HG03432 (cell line): ENCODE measurements around the gene AQP12B.

Source experiments
- ATAC-seq: cut with Tn5 transposase; IDR thresholded peaks from one replicate; pipeline ENCODE4 v1.9.1; 2021; ENCODE audit warnings: mild to moderate bottlenecking, moderate library complexity; ENCODE audit not compliant: unreplicated experiment

Gene AQP12B

DNA sequence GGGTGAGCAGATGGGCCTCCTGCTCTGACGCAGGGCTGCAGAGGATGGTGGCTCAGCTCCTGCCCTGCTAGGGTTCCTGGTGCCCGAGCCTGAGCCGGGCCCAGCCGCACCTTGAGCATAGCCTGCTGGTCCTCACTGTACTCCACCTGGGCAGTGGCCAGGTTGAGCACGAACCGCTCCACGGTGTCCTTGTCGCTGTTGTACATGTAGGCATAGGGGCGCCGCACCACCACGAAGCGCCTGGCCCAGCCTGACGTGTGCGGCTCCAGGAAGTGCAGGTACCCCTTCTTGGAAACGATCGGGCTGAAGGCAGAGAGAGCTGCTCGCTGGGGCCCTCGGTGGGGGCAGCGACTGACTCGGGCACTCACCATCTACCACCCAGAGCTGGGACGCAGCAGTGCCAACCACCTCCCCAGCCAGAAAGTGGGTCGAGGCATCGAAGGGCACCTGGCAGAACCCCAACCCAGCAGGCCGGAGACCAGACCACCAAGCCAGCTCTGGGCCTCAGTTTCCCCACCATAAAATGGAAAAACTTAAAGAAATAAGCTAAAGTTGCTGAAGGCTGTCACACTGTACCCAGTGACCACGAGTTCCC lies 36.3 kb upstream of the AQP12B start:
- no peak for ATAC-seq

DNA sequence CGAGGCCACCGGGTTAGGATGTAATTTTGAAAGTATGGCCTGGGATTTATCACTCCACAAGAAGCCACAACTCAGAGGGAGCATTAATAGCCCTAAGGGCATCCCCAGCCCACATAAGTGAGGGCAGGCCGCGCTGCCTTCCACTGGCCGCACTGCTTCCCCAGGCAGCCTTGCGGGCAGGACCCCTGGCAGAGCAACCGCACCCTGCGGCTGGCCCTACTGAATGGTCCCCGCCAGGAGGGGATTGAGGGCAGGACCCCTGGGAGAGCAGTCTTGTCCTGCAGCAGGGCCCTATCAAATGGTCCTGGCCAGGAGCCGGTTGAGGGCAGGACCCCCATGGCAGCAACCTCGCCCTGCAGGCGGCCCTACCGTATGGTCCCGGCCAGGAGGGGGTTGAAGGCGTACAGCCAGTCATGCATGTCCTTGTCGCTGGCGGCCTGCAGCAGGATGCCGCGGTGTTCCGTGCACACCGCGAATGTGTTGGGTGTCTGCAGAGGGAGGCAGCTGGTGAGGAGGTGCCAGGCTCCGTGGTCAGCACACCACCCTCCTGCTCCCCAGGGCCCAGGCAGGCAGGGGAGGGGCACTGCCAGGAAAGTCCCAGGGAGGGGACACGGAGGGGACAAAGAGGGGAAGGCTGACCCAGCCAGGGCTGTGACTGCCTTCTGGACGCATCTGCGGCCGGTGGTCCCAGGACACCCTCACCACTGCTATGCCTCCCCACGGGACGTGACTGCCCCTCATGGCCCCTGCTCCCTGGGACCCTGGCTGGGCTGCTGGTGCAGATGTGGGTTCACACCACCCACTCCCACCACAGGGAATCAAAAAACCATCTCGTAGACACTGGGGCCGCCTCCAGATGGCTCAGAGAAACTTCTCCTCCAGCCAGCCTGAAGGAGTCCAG lies 35.2 kb upstream of the AQP12B start:
- no peak for ATAC-seq

DNA sequence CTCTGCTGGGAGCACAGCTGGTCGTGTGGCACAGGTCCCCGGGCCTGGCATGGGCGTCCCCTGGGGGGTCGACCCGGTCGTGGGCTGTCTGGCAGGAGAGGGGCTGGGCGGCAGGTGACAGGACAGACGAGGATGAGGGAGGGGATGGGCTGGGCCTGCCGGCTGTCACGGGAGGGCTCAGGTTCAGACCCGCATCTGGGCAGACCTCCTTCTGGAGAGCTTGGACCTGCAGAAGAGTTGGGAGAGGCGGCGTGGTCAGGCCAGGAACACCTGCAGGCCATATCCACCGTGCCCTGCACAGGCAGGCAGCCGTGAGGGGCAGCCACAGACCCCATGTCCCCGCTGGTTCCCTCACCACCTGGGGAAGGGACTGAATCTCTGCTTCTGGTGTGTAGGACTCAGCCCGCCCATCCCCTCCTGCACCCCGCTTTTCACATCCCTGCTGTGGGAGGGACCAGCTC lies 34.5 kb upstream of the AQP12B start:
- ATAC-seq: no peak

DNA sequence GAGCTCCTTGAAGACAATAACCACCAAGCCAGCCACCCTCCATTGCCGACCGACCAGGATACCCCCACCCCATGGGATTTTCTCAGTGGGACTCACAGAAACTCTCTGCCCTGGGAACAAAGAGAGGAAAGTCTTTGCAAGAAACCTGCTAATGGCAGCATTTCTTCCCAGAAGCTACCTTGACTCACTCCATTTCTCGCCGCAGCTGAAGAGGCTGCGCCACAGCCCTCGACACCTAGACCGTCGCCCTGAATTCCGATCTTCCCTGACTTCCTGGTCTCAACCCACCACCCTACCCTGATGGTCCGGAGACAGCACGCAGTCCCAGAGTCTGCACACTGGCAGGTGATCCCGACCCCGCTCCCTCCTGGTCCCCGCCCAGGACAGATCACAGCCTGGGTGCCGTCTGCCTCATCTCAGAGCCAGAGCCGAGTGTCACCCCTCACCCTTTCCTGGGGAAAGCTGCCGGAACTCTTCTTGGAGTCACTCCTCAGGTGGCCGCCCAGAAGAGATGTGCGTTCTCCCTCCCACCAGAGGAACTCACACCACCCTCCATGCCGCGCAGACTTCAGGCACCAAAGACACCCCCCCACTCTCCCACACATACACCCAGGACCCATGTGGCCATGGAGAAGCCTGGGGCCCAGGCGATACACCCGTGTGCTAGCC lies 33.6 kb upstream of the AQP12B start:
- ATAC-seq: no peak

DNA sequence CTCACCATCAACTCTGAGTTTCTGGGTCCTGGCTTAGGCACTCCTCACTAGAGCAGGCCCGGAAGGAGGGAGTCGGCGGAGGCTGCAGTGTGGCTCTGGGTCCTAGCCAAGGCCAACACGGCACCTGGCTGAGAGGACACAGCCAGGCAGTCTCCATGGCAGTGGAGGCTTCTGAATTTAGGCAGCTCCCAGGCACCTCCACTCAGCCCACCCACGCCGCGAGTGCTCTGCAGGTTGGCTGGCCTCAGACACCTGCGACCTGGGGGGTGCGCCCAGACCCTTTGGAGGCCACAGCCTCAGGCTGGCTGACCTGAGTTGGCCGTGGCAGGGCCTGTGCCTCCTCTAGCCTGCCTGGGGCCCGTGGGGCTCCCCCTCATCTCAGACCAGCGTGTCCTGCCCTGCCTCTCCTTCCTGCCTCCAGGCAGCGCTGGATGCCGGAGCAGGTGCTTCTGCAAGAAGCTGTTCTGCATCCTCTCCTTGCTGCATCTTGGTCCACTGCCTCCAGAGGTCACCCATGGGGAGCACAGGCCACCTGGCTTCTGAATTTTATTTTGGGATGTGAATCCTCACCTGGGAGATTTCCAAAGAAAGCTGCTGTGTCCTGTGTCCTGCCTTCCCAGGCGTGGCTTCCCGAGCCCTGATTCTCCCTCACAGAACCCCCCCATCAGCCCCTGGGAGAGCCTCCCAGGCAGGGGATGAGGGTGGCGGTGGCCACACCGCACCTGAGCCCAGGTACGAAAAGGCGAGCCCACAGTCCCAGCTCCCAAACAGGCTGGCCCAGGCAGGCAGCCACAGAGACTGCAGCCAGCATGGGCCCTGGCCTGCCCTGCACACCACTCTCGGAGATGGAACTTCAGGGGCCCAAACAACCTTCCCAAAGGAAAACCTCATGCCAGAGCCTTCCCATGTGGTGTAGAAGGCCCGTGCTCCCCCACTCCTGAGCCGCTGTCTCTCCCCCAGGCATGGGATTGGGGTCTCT lies 32.4 kb upstream of the AQP12B start:
- ATAC-seq: no peak

DNA sequence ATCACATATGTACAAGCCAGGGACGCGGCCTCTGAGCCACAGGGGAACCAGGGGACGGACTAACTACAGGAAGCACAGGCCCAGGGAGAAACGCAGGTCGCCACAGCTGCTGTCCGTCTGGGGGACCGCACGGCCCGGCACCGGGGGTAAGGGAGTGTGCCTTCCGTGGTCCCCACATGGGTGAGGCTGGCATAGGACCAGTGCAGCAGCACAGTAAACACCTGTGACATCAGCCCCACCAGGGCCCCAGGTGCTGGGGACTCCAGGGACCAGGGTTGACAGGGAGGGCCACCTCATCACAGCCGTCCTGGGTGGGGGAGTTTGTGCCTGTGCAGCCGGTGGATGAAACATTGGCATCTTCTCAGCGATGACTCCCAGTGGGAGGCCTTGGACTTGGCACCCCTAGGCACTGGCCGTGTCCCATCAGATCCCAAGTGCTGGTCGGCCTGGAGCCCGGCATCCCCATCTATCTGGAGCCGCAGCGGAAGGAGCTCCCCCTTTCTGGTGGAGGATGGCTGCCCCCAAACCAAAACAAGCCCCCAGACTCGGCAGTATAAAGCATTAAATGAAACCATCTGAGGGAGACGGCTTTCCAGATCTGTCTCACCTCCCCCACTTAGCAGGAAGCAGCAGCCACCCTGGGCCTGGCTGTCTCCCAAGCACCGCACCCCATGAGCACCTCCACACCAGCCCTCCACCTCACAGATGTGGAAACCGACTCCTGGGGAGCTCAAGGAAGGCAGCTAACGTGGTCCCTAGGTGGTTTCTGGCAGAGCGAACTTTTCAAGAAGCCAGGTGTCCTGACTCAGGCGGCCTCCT lies 31.5 kb upstream of the AQP12B start:
- ATAC-seq: no peak

DNA sequence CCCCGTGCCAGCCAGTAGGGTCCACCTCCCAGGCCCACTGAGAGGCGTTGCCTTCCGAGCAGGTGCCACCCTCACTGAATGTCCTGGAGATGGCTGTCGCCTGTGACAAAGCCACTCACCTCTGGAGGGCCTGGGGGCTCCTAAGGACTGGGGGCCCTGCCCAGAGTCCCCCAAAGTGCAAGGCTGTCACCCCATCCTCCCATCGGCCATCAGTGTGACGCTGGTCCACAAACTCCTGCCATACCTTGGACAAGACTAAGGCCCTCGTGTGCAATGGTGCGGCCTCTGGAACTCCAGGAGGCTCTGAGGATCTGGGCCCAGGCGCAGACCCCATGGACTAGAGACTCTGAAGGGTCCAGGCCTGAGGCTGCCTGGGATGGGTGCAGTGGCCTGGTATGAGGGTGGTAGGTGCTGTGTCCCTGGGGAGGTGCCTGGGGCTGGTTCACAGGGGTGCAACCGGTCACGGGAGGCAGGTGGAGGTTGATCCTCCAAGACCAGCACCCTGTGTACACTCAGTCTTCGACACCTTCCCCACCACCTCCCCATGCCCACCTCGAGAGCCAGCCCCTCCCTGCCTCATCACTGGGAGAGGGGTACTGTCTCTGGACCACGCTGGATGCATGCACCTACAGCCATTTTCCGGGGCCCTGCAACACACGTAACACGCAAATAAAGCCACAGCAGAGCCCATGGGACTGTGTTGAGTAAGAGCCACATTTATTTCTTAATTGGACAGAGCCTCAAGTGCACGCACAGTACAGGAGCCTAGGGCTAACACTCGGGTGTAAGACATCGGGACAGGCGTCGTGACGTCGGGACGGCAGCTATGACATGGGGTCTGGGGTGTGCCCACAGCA lies 30.6 kb upstream of the AQP12B start:
- ATAC-seq: no peak

DNA sequence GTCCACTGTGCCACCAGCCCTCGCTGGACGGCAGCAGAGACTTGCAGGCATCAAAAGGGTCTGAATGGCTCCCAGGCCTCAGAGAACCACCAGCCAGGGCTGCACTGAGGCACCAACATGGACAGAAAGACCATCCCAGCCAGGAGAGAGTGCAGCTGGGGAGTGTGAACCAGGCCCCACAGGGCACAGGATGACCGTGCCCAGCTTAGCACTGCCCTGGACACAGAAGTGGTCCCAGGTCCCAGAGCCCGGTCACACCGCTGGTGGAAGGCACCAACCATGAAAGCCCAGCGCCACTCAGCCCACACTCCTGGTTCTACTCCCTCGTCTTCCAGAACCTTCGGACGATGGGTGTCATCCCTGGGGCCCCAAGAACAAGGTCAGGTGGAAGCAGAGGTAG lies 29.4 kb upstream of the AQP12B start:
- ATAC-seq: no peak

DNA sequence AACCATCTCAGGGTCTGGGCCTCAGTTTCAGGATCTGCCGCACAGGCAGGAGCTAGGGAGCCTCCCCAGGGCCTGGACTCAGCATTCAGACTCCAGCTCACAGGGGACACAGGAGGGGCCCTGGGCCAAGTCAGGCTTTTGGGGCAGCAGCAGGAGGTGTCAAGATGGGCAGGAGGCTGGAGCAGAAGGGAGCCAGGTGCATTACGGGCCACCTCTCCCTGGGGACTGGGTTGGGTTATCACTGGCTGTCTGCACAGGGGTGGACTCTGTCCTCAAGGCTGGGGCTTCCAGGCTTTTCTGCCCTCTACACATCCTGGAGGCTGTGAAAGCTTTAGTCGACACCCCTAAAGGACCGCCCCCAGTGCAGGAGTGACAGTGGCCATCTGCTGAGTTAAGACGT lies 29.0 kb upstream of the AQP12B start:
- ATAC-seq: no peak

DNA sequence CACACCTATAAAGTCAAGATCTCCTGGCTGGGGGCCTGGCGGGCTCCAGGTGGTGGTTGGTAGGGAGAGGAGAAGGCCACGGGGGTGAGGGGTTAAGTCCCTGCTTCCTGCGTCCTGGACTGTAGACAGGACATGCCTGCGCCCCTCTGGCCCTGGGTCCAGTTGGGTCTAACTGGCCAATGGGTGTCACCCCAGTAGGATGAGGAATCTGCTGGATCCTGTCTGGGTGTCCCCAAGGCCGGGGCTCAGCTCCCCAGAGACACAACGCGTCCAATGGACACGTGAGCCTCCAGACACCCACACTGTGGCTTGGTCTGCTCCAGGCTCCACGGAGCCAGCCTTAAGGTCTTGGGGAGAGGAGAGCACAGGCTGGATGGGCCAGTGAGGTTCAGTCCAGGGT lies 28.6 kb upstream of the AQP12B start:
- ATAC-seq: no peak

DNA sequence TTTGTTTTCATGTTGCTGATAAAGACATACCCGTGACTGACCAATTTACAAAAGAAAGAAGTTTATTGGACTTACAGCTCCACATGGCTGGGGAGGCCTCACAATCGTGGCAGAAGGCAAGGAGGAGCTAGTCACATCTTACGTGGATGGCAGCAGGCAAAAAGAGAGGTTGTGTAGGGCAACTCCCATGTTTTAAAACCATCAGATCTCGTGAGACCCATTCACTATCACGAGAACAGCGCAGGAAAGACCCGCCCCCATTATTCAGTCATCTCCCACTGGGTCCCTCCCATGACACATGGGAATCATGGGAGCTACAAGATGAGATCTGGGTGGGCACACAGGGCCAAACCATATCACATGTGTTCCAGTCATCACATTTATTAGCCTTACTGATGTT lies 25.8 kb upstream of the AQP12B start:
- ATAC-seq: no peak

DNA sequence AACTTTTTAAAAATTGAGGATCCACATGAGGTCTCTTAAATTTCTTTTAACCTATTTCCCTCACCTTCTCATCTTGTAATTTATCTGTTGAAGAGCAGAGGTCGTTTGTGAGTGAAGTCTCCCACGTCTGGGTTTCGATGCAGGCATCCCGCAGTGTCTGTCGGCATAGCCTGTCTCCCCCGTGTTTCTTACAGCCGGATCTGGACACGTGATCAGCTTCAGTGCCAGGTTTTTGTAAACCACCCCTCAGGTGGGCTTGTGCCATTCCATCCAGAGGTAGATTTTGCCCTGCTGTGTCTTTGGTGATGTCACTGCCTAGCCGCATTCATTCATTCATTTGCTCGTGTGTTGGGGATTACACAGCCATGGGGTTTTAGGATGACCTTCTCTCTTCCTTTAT lies 25.1 kb upstream of the AQP12B start:
- ATAC-seq: no peak

DNA sequence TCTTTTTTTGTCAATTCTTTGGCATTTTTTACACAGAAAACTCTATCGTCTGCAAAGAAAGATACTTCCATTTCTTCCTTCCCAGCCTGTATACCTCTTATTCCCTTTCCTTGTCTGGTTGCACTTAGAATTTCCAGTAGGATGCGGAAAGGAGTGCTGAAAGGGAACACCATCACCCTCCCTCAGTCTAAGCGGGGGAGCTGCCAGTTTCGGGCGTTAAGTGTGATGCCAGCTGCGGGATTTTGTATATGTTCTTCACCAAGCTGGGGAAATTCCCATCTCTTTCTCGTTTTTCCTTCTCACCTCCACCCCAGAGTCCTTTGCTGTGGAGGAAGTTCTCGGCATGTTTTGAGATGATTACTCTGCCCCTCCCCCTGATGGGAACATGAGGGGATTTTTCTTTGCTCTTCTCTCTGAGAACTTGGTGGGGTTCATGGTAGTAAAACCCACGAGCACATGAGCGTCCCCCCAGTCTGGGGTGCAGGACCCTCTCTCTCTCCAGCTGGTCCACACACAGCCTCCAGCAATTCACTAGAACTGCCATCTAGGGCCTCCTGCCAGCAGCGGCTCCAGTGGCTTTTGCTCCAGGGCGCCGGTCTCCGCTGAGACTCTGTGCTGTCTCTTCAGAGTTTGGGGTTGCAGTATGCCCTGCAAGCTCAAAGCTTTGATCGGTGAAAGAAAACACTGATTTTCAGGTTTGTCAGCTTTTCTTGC lies 24.5 kb upstream of the AQP12B start:
- no peak for ATAC-seq

DNA sequence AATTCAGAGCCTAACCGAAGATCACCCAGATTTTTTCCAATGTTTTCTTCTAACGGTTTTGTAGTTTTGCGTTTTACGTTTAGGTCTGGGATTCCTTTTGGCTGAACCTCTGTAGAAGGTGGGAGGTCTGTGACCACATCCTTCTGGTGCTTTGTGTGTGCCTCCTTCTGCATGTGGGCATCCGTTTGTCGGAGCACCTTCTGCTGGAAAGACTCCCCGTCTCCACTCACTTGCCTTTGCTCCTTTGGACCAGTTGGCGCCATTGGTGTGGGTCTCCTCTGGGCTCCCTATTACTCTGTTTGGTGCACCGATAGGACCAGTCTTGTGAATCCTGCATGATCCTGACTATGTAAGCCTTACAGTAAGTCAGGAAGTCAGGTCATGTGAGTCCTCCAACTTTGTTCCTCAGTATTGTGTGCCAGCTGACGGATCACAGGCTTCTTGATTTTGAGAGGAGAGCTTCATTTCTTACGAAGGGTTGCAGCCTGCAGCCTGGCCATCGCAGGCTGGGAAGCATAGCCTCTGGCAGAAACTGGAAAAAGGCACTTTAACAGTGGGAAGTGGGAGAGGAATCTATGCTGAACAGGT lies 22.6 kb upstream of the AQP12B start:
- ATAC-seq: no peak

DNA sequence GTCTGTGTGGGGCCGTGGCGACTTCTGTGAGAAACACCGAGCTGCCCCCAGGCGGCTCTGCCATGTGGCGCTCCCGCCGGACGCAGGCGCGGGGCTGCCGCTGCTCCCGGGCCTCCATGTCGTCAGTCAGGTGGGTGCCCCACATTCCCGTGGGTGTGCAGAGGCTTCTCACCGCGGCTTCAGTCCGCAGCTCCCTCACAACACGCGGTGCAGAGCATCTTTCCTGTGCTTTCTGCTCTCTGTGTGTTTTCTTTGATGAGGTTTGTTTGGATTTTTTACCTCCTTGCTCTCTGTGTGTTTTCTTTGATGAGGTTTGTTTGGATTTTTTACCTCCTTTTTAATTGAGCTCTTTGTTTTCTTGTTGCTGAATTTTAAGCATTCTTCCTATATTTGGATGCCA lies 22.0 kb upstream of the AQP12B start:
- ATAC-seq: no peak

DNA sequence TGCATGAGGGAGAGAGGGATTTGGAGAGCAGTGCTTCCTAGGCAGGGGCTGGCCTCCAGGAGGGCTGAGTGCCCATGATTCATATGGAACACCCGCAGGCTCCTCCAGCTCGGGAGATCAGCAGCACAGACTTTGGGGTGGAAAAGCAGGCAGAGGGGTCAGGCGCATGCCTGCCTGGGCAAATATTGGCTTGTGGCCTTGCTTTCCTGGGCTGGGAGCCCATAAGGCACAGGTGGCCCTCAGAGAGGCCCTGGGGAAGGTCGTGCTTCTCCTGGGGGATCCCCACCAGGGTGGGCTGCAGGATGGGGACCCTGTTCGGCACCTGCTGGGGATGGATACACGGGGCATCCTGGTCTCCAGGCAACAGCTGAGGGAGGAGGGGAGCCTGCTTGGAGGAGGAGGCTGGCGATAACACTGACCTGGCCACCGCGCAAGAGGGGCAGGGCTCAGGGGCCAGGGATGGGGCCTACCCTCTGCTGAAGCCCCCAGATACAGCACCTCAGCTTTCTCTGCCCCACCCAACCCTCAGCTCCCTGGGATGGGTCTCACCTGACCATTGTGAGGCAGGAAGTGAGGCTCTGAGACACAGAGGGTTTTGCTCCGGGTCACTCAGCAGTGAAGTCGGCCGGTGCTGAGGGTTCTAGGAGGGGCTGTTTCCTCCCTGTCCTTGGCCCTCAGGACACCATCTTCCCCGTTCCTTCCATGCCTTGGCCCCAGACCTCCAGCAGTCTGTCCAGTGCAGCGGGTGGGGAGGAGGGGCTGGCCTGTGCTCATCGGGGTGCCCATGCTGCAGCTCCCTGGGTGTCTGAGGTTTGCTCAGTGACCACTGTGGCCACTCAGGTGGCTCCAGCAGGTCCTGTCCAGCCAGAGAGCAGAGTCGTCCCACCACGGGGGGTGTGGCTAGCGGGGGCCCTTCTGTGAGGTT lies 21.0 kb upstream of the AQP12B start:
- ATAC-seq: no peak

DNA sequence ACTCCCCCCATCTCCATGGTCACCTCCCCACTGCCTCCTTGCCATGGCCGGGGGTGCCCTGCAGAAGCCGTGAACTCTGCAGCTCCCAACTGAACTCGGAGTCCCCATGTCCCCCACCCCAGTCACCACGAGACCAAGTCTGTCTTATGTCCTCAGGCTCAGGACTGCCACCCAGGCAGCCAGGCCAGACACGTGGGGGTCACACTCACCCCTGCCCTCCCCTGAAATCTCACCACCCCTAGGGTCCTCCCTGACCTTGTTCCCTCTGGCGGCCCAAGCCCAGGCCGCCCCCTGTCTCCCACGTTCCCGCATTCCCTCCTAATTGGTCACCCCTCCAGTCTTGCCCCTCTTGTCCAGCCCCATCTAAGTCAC lies 19.9 kb upstream of the AQP12B start:
- ATAC-seq: no peak
